Neuronal stem cell (in vitro differentiated cells): ENCODE data around the gene DNAJC6.

Source experiments
- DNase-seq: peaks from one replicate; pipeline ENCODE4 v3.0.0-alpha.2; 2013; ENCODE audit warnings: low spot score
- H2AFZ ChIP-seq: one replicate; pipeline ENCODE4 v1.6.1; 2013; ENCODE audit warnings: mild to moderate bottlenecking, low read length, inconsistent platforms
- H2AK5ac ChIP-seq: 2 replicates; pipeline ENCODE4 v1.6.1; 2013; ENCODE audit warnings: low read depth, mild to moderate bottlenecking, inconsistent platforms, low read length, moderate library complexity, mixed read lengths
- H2BK120ac ChIP-seq: 2 replicates; pipeline ENCODE4 v1.6.1; 2013; ENCODE audit warnings: low read depth, mild to moderate bottlenecking, inconsistent platforms, low read length, moderate library complexity, mixed read lengths
- H2BK12ac ChIP-seq: one replicate; pipeline ENCODE4 v1.6.1; 2013; ENCODE audit warnings: low read length, inconsistent platforms
- H2BK15ac ChIP-seq: 2 replicates; pipeline ENCODE4 v1.6.1; 2013; ENCODE audit warnings: mild to moderate bottlenecking, low read length, inconsistent platforms, mixed read lengths
- H2BK5ac ChIP-seq: one replicate; pipeline ENCODE4 v1.6.1; 2013; ENCODE audit warnings: inconsistent platforms, mild to moderate bottlenecking, low read length, moderate library complexity
- H3K14ac ChIP-seq: one replicate; pipeline ENCODE4 v1.6.1; 2013; ENCODE audit warnings: low read length, inconsistent platforms
- H3K18ac ChIP-seq: 2 replicates; pipeline ENCODE4 v1.6.1; 2013; ENCODE audit warnings: low read length, inconsistent platforms
- H3K23ac ChIP-seq: 2 replicates; pipeline ENCODE4 v1.6.1; 2013; ENCODE audit warnings: low read depth, mild to moderate bottlenecking, mixed read lengths, low read length, inconsistent platforms; ENCODE audit not compliant: poor library complexity
- H3K27ac ChIP-seq: replicated peaks from 3 replicates; pipeline ENCODE4 v1.5.1; 2013; ENCODE audit warnings: low read length, inconsistent platforms
- H3K27me3 ChIP-seq, 3 experiments: 2 replicates each; pipeline ENCODE4 v1.6.1; 2013; ENCODE audit warnings: low read length in 3 of 3, mild to moderate bottlenecking in 2 of 3, inconsistent platforms in 1 of 3, low read depth in 1 of 3, mixed read lengths in 1 of 3, moderate library complexity in 1 of 3; ENCODE audit not compliant: control insufficient read depth in 3 of 3, insufficient read depth in 3 of 3
- H3K36me3 ChIP-seq, 2 donors: replicated peaks in 1 of 2; 2 replicates each; pipeline ENCODE4 v1.6.1; 2013; ENCODE audit warnings: low read length in 2 of 2; ENCODE audit not compliant: control insufficient read depth in 2 of 2, insufficient read depth in 2 of 2
- H3K4ac ChIP-seq: 2 replicates; pipeline ENCODE4 v1.6.1; 2013; ENCODE audit warnings: inconsistent platforms, mild to moderate bottlenecking, low read length, moderate library complexity
- H3K4me1 ChIP-seq, 2 donors: 1 replicate in 1 of 2; 2 replicates in 1 of 2; pipeline ENCODE4 v1.6.1; 2013; ENCODE audit warnings: low read length in 2 of 2, low read depth in 1 of 2; ENCODE audit not compliant: control insufficient read depth in 2 of 2, insufficient read depth in 1 of 2
- H3K4me2 ChIP-seq: one replicate; pipeline ENCODE4 v1.6.1; 2013; ENCODE audit warnings: mild to moderate bottlenecking, low read length, inconsistent platforms; ENCODE audit not compliant: insufficient read depth, poor library complexity, severe bottlenecking
- H3K4me3 ChIP-seq, 2 donors: 2 replicates each; pipeline ENCODE4 v1.5.1; 2013; ENCODE audit warnings: low read length in 2 of 2, mild to moderate bottlenecking in 2 of 2, inconsistent platforms in 1 of 2, moderate library complexity in 1 of 2
- H3K79me1 ChIP-seq: one replicate; pipeline ENCODE4 v1.6.1; 2013; ENCODE audit warnings: low read depth, mild to moderate bottlenecking, inconsistent platforms, low read length, moderate library complexity
- H3K9ac ChIP-seq: one replicate; pipeline ENCODE4 v1.6.1; 2013; ENCODE audit warnings: mild to moderate bottlenecking, low read depth, low read length, inconsistent platforms; ENCODE audit not compliant: poor library complexity
- H3K9me3 ChIP-seq, 2 donors: replicated peaks in 1 of 2; 2 replicates each; pipeline versions ENCODE3 to v1.6.1; 2013; ENCODE audit warnings: low read length in 2 of 2, mild to moderate bottlenecking in 2 of 2, inconsistent platforms in 1 of 2, low read depth in 1 of 2, mixed read lengths in 1 of 2, moderate library complexity in 1 of 2; ENCODE audit not compliant: control insufficient read depth in 2 of 2, insufficient read depth in 1 of 2
- H4K8ac ChIP-seq: one replicate; pipeline ENCODE4 v1.6.1; 2013; ENCODE audit warnings: low read depth, mild to moderate bottlenecking, inconsistent platforms, low read length, moderate library complexity
- H4K91ac ChIP-seq: one replicate; pipeline ENCODE4 v1.6.1; 2013; ENCODE audit warnings: low read length, low read depth, mild to moderate bottlenecking, inconsistent platforms; ENCODE audit not compliant: poor library complexity
- WGBS, 2 donors: extraction: QIAGEN DNeasy Blood & Tissue Kit; methylation state at CpG; one replicate each; pipeline ENCODE4 v1.1.7; 2013; ENCODE audit warnings: missing lambda C conversion rate in 2 of 2, mixed read lengths in 1 of 2; ENCODE audit not compliant: insufficient read length in 2 of 2, insufficient replicate concordance in 1 of 2; ENCODE audit errors: extremely low coverage in 2 of 2; 5-methylcytosine and 5-hydroxymethylcytosine counted together

DNAJC6 gene

GRCh38 chr1:65437616-65438015, 128.3 kb downstream of the DNAJC6 start:
- H4K91ac ChIP-seq = no peak overlapping the region
- DNase-seq = no peak
- no peaks in the 10 kb centered on the region for H3K79me1 ChIP-seq
- H3K4me1 ChIP-seq = peaks cover 0 to 3% of the 10 kb centered on the region in 2 donors
- H2AK5ac ChIP-seq = no peak overlapping the region
- H3K14ac ChIP-seq = no peak overlapping the region
- H3K4ac ChIP-seq = no peak overlapping the region
- H3K9me3 ChIP-seq = no peaks in the 10 kb centered on the region
- no peak overlapping the region for H2BK15ac ChIP-seq
- H3K27me3 ChIP-seq = no peaks in the 10 kb centered on the region
- H3K23ac ChIP-seq = no peak overlapping the region
- H3K27ac ChIP-seq = no peak overlapping the region
- H3K4me2 ChIP-seq = no peak overlapping the region
- H4K8ac ChIP-seq = no peak overlapping the region
- H3K9ac ChIP-seq = no peak overlapping the region
- no peak overlapping the region for H3K18ac ChIP-seq
- WGBS, 2 donors = 100% methylated on average over 2 of the region's 7 CpGs
- H2BK5ac ChIP-seq = no peak overlapping the region
- H2BK120ac ChIP-seq = no peak overlapping the region
- H2BK12ac ChIP-seq = no peak overlapping the region
- peaks cover 0 to 20% of the 10 kb centered on the region in 2 donors for H3K36me3 ChIP-seq
- no peak overlapping the region for H3K4me3 ChIP-seq
- H2AFZ ChIP-seq = no peak overlapping the region

GRCh38 chr1:65440322-65440900, 131.1 kb downstream of the DNAJC6 start:
- Histone ChIP-seq H3K4me2 (no peak overlapping the region), H2BK12ac (no peak overlapping the region), H2BK5ac (no peak overlapping the region), H3K27me3 (no peaks in the 10 kb centered on the region), H3K14ac (no peak overlapping the region), H3K23ac (no peak overlapping the region), H3K9me3 (no peaks in the 10 kb centered on the region), H3K18ac (no peak overlapping the region), H3K27ac (no peak overlapping the region), H3K4me1 (no peaks in the 10 kb centered on the region), H2BK120ac (no peak overlapping the region), H3K4me3 (no peak overlapping the region), H2BK15ac (no peak overlapping the region), H2AK5ac (no peak overlapping the region), H4K91ac (no peak overlapping the region), H3K36me3 (peaks cover 0 to 3% of the 10 kb centered on the region in 2 donors), H3K9ac (no peak overlapping the region), H2AFZ (no peak overlapping the region), H3K79me1 (no peaks in the 10 kb centered on the region), H3K4ac (no peak overlapping the region), H4K8ac (no peak overlapping the region)
- WGBS, 2 donors = 100% methylated on average over 3 of the region's 12 CpGs; no CpG with 5 or more reads in 1 of the 2 donors
- no peak for DNase-seq

GRCh38 chr1:65440915-65441314, 131.6 kb downstream of the DNAJC6 start:
- H3K14ac ChIP-seq = no peak overlapping the region
- no peak overlapping the region for H3K4me3 ChIP-seq
- H2BK12ac ChIP-seq = no peak overlapping the region
- no peak overlapping the region for H2BK120ac ChIP-seq
- H3K4me1 ChIP-seq = no peaks in the 10 kb centered on the region
- no peak overlapping the region for H3K4ac ChIP-seq
- peaks cover 0 to 3% of the 10 kb centered on the region in 2 donors for H3K36me3 ChIP-seq
- no peak overlapping the region for H3K9ac ChIP-seq
- H4K91ac ChIP-seq = no peak overlapping the region
- no peak overlapping the region for H3K4me2 ChIP-seq
- no peaks in the 10 kb centered on the region for H3K27me3 ChIP-seq
- H2BK5ac ChIP-seq = no peak overlapping the region
- no peak overlapping the region for H3K23ac ChIP-seq
- no peak overlapping the region for H2AFZ ChIP-seq
- no peak overlapping the region for H2BK15ac ChIP-seq
- H3K27ac ChIP-seq = no peak overlapping the region
- H3K9me3 ChIP-seq = no peaks in the 10 kb centered on the region
- no peak overlapping the region for H4K8ac ChIP-seq
- DNase-seq = no peak
- WGBS, 2 donors = no CpG with 5 or more reads among the region's 1 CpG
- no peaks in the 10 kb centered on the region for H3K79me1 ChIP-seq
- no peak overlapping the region for H3K18ac ChIP-seq
- no peak overlapping the region for H2AK5ac ChIP-seq

- no peak overlapping the region for H2BK5ac ChIP-seq
- H3K27me3 ChIP-seq = no peaks in the 10 kb centered on the region
- peaks cover 0 to 3% of the 10 kb centered on the region in 2 donors for H3K36me3 ChIP-seq
- no peak overlapping the region for H3K4me3 ChIP-seq
- no peak overlapping the region for H3K9ac ChIP-seq
- H3K9me3 ChIP-seq = no peaks in the 10 kb centered on the region
- no peaks in the 10 kb centered on the region for H3K79me1 ChIP-seq
- no peak overlapping the region for H3K27ac ChIP-seq
- H2BK15ac ChIP-seq = no peak overlapping the region
- no peak overlapping the region for H3K18ac ChIP-seq
- 100% methylated on average over 1 of the region's 3 CpGs for WGBS, 2 donors
- H3K4ac ChIP-seq = no peak overlapping the region
- H2AFZ ChIP-seq = no peak overlapping the region
- no peak overlapping the region for H2AK5ac ChIP-seq
- H3K14ac ChIP-seq = no peak overlapping the region
- H4K8ac ChIP-seq = no peak overlapping the region
- H3K4me2 ChIP-seq = no peak overlapping the region
- H3K23ac ChIP-seq = no peak overlapping the region
- DNase-seq = no peak
- H3K4me1 ChIP-seq = no peaks in the 10 kb centered on the region
- H4K91ac ChIP-seq = no peak overlapping the region
- H2BK120ac ChIP-seq = no peak overlapping the region
- no peak overlapping the region for H2BK12ac ChIP-seq
Measured at GRCh38 chr1:65441464-65441863, 132.1 kb downstream of the DNAJC6 start.
